Tibial nerve (tissue), 4 donors: ENCODE results near the gene B4GALNT2. TPM values are rescaled to one million over a fixed set of nuclear protein-coding genes. Genes with fewer than 3 reads are reported as not detected.
"Not testable (repeated sequence)": the region's sequence is repeated elsewhere in the genome, so short reads cannot be mapped to it uniquely, and the experiment has no call there.

ENCODE experiments used
- DNase-seq, 2 donors: peaks; one replicate each; pipeline ENCODE4 v3.0.0-alpha.2; 2019; ENCODE audit warnings: low spot score in 2 of 2
- H3K27ac ChIP-seq, 4 donors: fragments of 200-600 bp; sonication (generic) in 3 of 4; one replicate each; pipeline ENCODE4 v1.5.1; 2017 to 2019; ENCODE audit warnings: mild to moderate bottlenecking in 1 of 4
- H3K27me3 ChIP-seq, 2 donors: fragments of 200-600 bp; sonication (generic) in 1 of 2; one replicate each; pipeline versions ENCODE4 v1.5.1 to v1.6.0; 2017 to 2019
- H3K36me3 ChIP-seq, 3 donors: fragments of 200-600 bp; sonication (generic); one replicate each; pipeline ENCODE4 v1.5.1; 2018 to 2019
- H3K4me1 ChIP-seq, 4 donors: fragments of 200-600 bp; sonication (generic) in 3 of 4; one replicate each; pipeline ENCODE4 v1.5.1; 2017 to 2019
- H3K4me3 ChIP-seq, 4 donors: fragments of 200-600 bp; sonication (generic) in 3 of 4; one replicate each; pipeline ENCODE4 v1.5.1; 2017 to 2019; ENCODE audit warnings: mild to moderate bottlenecking in 1 of 4, moderate library complexity in 1 of 4
- H3K9me3 ChIP-seq, 4 donors: fragments of 200-600 bp; sonication (generic) in 3 of 4; one replicate each; pipeline ENCODE4 v1.5.1; 2017 to 2019
- EP300 ChIP-seq, 2 donors: sonication (generic); formaldehyde crosslinking; IDR thresholded peaks; one replicate each; pipeline ENCODE4 v1.6.1; 2017; ENCODE audit warnings: antibody characterized with exemption in 2 of 2, mild to moderate bottlenecking in 1 of 2
- POLR2A ChIP-seq, 2 donors: fragments of 450-650 bp; IDR thresholded peaks; one replicate each; pipeline ENCODE4 v1.6.1; 2017; ENCODE audit warnings: antibody characterized with exemption in 2 of 2, mild to moderate bottlenecking in 2 of 2, moderate library complexity in 2 of 2
- WGBS, 2 donors: methylation state at CpG; one replicate each; pipeline ENCODE4 v1.1.5; 2018; 5-methylcytosine and 5-hydroxymethylcytosine counted together
- total RNA-seq, 4 donors: library from RNA; depleted of rRNA; stranded (reverse); fragments of >200 nt; gene quantifications; one replicate each; pipeline ENCODE4 v1.1.0, GENCODE V29; 2016
- TF ChIP-seq, protein P1 (sequence below), 5 experiments: fragments of 200-600 bp in 3 of 5; fragments of 450-650 bp in 2 of 5; sonication (generic) in 3 of 5; IDR thresholded peaks; one replicate each; pipeline ENCODE4 v1.5.1; 2016 to 2019; ENCODE audit warnings: antibody characterized with exemption in 5 of 5, mild to moderate bottlenecking in 3 of 5, moderate library complexity in 2 of 5

The B4GALNT2 gene
- total RNA-seq, 4 donors from 2014 or later = not detected

DNA sequence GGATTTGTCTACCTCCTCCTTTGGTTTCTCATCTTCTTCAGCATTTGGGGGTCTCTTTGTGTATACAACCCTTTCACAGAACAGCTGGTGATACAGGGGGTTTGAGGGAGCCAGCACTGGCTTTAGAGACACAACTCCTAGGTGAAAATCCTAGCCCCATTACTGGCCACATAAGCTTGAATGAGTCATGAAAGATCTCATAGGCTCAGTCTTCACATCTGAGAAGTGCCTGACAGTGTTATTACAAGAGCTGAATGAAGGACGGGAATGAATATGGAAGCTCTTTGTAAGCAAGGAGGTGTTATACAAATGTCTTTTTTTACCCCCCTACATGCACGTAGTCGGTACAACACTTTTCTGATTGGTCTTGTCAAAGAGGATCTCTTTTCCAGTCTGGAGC is 1.7 kb upstream of the B4GALNT2 start:
- no peaks in the 10 kb centered on the region for H3K36me3 ChIP-seq
- H3K27me3 ChIP-seq = peaks cover 0 to 74% of the 10 kb centered on the region in 2 donors
- WGBS, 2 donors = 74 to 86% methylated on average over 3 of the region's 3 CpGs
- no peak for DNase-seq
- no peak overlapping the region for H3K27ac ChIP-seq
- H3K9me3 ChIP-seq = peaks cover 0 to 16% (median 0%) of the 10 kb centered on the region in 4 donors
- H3K4me1 ChIP-seq = peaks cover 0 to 11% (median 7%) of the 10 kb centered on the region in 4 donors
- H3K4me3 ChIP-seq = no peak overlapping the region
- TF ChIP-seq, protein P1, sequence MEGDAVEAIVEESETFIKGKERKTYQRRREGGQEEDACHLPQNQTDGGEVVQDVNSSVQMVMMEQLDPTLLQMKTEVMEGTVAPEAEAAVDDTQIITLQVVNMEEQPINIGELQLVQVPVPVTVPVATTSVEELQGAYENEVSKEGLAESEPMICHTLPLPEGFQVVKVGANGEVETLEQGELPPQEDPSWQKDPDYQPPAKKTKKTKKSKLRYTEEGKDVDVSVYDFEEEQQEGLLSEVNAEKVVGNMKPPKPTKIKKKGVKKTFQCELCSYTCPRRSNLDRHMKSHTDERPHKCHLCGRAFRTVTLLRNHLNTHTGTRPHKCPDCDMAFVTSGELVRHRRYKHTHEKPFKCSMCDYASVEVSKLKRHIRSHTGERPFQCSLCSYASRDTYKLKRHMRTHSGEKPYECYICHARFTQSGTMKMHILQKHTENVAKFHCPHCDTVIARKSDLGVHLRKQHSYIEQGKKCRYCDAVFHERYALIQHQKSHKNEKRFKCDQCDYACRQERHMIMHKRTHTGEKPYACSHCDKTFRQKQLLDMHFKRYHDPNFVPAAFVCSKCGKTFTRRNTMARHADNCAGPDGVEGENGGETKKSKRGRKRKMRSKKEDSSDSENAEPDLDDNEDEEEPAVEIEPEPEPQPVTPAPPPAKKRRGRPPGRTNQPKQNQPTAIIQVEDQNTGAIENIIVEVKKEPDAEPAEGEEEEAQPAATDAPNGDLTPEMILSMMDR (IDR thresholded peaks at IDR 0.05) = no peak
- no peak for TF ChIP-seq POLR2A (IDR thresholded peaks at IDR 0.05)
- TF ChIP-seq EP300 (IDR thresholded peaks at IDR 0.05) = no peak

DNA sequence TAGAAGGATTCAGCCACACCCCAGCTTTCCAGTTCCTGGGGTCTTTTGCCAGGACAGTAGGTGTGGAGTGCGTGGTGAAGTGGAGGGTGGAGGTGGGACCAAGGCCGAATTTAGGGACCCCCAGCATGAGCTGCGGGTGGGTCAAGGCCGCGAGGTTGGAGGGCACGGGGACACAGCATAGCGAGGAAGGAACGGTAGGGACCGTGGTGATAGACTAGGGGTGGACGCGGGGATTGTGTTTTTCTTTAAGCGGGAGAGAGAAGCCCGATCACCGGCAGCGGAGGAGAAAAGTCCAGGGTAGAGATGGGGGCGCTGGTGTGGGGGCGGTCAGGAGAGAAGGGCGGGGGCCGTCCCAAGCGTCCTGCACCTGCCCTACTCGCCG is 261 bp upstream of the B4GALNT2 start:
- Histone ChIP-seq H3K9me3 (peaks cover 0 to 16% (median 0%) of the 10 kb centered on the region in 4 donors), H3K27ac (no peak overlapping the region), H3K4me1 (peaks cover 0 to 11% (median 7%) of the 10 kb centered on the region in 4 donors), H3K27me3 (peaks cover 0 to 68% of the 10 kb centered on the region in 2 donors), H3K4me3 (peak overlapping the region in 2 of 4 donors; percentile 24 to 26), H3K36me3 (no peaks in the 10 kb centered on the region)
- no peak for TF ChIP-seq EP300 (IDR thresholded peaks at IDR 0.05)
- no peak for TF ChIP-seq POLR2A (IDR thresholded peaks at IDR 0.05)
- TF ChIP-seq, protein P1 (IDR thresholded peaks at IDR 0.05) = no peak
- 2 to 6% methylated on average over 22 of the region's 22 CpGs for WGBS, 2 donors
- DNase-seq = no peak

DNA sequence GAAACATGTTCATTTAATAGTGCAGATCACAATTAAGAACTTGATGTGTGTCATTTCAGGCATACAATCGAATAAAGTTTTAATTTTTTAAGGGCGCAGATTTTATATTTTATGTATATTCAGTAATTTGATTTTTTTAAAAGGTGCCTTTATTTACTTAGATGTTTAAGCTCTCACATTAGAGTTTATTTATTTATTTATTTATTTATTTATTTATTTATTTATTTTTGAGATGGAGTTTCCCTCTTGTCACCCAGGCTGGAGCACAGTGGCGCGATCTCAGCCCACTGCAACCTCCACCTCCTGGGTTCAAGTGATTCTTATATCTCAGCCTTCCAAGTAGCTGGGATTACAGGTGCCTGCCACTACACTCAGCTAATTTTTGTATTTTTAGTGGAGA is 3.8 kb downstream of the B4GALNT2 start:
- peaks cover 0 to 56% of the 10 kb centered on the region in 2 donors for H3K27me3 ChIP-seq
- no peaks in the 10 kb centered on the region for H3K9me3 ChIP-seq
- no peak overlapping the region for H3K27ac ChIP-seq
- WGBS, 2 donors = 96 to 97% methylated on average over 4 of the region's 4 CpGs
- H3K36me3 ChIP-seq = no peaks in the 10 kb centered on the region
- TF ChIP-seq, protein P1 (IDR thresholded peaks at IDR 0.05) = no peak
- H3K4me3 ChIP-seq = no peak overlapping the region
- peaks cover 0 to 11% (median 7%) of the 10 kb centered on the region in 4 donors for H3K4me1 ChIP-seq
- no peak for DNase-seq

DNA sequence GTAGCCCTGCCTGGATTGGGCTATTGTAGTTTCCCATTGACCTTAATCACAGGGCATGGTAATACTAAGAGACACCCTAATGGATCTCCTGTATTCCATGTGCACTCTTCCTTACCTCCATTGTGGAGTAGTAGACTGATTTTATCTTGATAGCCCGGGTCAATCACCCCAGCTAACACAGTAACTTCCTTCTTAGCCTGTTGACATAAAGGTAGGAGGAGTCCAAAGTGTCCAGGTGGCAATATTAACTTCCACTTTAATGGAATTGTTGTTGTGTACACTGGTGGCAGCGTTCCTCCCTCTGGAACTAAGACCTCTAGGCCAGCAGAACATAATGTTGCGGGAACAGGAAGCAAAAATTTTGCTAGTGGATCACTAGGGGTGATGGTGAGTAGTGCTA is 13.1 kb downstream of the B4GALNT2 start:
- DNase-seq, H3K36me3 ChIP-seq, H3K4me3 ChIP-seq, H3K27ac ChIP-seq, H3K4me1 ChIP-seq, H3K9me3 ChIP-seq: not testable (repeated sequence)
- H3K27me3 ChIP-seq = peaks cover 0 to 29% of the 10 kb centered on the region in 2 donors
- WGBS, 2 donors = 68 to 71% methylated on average over 3 of the region's 3 CpGs

DNA sequence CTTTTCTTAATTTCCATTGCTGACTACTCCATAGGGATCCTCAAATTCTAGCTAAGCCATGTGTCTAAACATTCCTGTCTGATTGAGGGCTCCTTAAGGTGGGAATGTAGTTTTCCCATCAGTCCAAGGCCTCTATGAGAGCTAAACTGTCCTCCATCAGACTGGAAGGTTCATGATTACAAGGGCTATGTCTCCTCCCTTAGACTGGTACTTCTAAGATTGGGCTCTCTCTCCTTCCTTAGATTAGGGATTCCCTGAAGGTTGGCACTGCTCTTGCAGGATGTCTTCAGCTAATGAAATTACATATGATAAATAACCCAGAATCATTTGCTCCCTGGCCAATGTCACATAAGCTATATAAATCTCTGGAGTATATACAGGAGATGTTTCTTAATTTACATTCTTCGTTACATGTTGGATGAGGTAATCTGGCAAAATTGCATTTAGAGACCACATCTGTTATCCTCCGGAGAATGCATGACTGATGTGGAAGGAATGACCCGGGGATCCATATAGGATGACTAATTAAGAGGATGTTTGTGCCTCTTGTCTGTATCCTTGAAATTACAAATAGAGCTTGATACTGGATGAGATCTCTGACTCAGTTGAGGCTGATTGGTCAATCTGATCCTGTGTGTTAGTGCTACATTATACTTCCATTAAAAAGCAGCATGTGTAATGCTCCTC is 14.2 kb downstream of the B4GALNT2 start:
- DNase-seq = no peak
- 51 to 59% methylated on average over 3 of the region's 3 CpGs for WGBS, 2 donors
- H3K4me3 ChIP-seq = no peak overlapping the region
- TF ChIP-seq POLR2A (IDR thresholded peaks at IDR 0.05) = no peak
- TF ChIP-seq, protein P1 (IDR thresholded peaks at IDR 0.05) = no peak
- no peak for TF ChIP-seq EP300 (IDR thresholded peaks at IDR 0.05)
- H3K36me3 ChIP-seq = no peaks in the 10 kb centered on the region
- no peaks in the 10 kb centered on the region for H3K9me3 ChIP-seq
- H3K4me1 ChIP-seq = no peaks in the 10 kb centered on the region
- no peak overlapping the region for H3K27ac ChIP-seq
- H3K27me3 ChIP-seq = peaks cover 0 to 19% of the 10 kb centered on the region in 2 donors
